Esophagus squamous epithelium (tissue), 4 donors: ENCODE results near the gene FOSB.
"Not testable (repeated sequence)": the region's sequence is repeated elsewhere in the genome, so short reads cannot be mapped to it uniquely, and the experiment has no call there.

Experiments
- CTCF ChIP-seq, 6 experiments: fragments of 450-650 bp in 4 of 6; fragments of 200-600 bp in 2 of 6; sonication (generic) in 2 of 6; IDR thresholded peaks; one replicate each; pipeline ENCODE4 v1.5.1; 2016 to 2019; ENCODE audit warnings: antibody characterized with exemption in 6 of 6, mild to moderate bottlenecking in 4 of 6, moderate library complexity in 4 of 6
- POLR2A ChIP-seq, 4 donors: fragments of 450-650 bp; IDR thresholded peaks; one replicate each; pipeline ENCODE4 v1.6.1; 2017; ENCODE audit warnings: antibody characterized with exemption in 4 of 4, mild to moderate bottlenecking in 4 of 4, moderate library complexity in 3 of 4

- not testable (repeated sequence) for TF ChIP-seq CTCF, POLR2A (IDR thresholded peaks at IDR 0.05)
These were observed 37.9 kb upstream of the FOSB start for GRCh38 chr19:45429896-45430295.
